ENCODE results near the gene PRSS48. TPM values are rescaled to one million over a fixed set of nuclear protein-coding genes. Genes with fewer than 3 reads are reported as not detected.

Gene PRSS48
- total RNA-seq, 1 donor from 2014 or later = not detected

GRCh38 chr4:151323667-151324066 is 46.7 kb downstream of the PRSS48 start:
- H3K27ac ChIP-seq (replicated peaks) = peak overlapping the region; percentile 94
- no peak for DNase-seq
- no peaks in the 10 kb centered on the region for H3K27me3 ChIP-seq (ENCODE audit: low read depth)
- H3K4me1 ChIP-seq = peaks cover 75% of the 10 kb centered on the region
- TF ChIP-seq, protein P1, sequence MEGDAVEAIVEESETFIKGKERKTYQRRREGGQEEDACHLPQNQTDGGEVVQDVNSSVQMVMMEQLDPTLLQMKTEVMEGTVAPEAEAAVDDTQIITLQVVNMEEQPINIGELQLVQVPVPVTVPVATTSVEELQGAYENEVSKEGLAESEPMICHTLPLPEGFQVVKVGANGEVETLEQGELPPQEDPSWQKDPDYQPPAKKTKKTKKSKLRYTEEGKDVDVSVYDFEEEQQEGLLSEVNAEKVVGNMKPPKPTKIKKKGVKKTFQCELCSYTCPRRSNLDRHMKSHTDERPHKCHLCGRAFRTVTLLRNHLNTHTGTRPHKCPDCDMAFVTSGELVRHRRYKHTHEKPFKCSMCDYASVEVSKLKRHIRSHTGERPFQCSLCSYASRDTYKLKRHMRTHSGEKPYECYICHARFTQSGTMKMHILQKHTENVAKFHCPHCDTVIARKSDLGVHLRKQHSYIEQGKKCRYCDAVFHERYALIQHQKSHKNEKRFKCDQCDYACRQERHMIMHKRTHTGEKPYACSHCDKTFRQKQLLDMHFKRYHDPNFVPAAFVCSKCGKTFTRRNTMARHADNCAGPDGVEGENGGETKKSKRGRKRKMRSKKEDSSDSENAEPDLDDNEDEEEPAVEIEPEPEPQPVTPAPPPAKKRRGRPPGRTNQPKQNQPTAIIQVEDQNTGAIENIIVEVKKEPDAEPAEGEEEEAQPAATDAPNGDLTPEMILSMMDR (IDR thresholded peaks at IDR 0.05; ENCODE audit: borderline replicate concordance) = no peak
- H3K36me3 ChIP-seq = no peaks in the 10 kb centered on the region
- intact Hi-C loops (cut with micrococcal nuclease) = no loop called here
- no peaks in the 10 kb centered on the region for H3K9me3 ChIP-seq (replicated peaks)
- H3K4me3 ChIP-seq = peak overlapping the region; percentile 77

GRCh38 chr4:151324124-151324751 is 47.3 kb downstream of the PRSS48 start:
- H3K27ac ChIP-seq (replicated peaks) = peak overlapping the region; percentile 94
- intact Hi-C loops (cut with micrococcal nuclease) = no loop called here
- H3K9me3 ChIP-seq (replicated peaks) = no peaks in the 10 kb centered on the region
- TF ChIP-seq, protein P1 (IDR thresholded peaks at IDR 0.05; ENCODE audit: borderline replicate concordance) = no peak
- no peaks in the 10 kb centered on the region for H3K27me3 ChIP-seq (ENCODE audit: low read depth)
- DNase-seq = no peak
- H3K4me3 ChIP-seq = peak overlapping the region; percentile 77
- H3K36me3 ChIP-seq = no peaks in the 10 kb centered on the region
- H3K4me1 ChIP-seq = peaks cover 69% of the 10 kb centered on the region

GRCh38 chr4:151324752-151325110 is 47.8 kb downstream of the PRSS48 start:
- DNase-seq = peak; percentile 29
- Histone ChIP-seq H3K36me3 (no peaks in the 10 kb centered on the region), H3K4me3 (peak overlapping the region; percentile 77), H3K27me3 (ENCODE audit: low read depth) (no peaks in the 10 kb centered on the region), H3K27ac (replicated peaks) (peak overlapping the region; percentile 94), H3K9me3 (replicated peaks) (no peaks in the 10 kb centered on the region), H3K4me1 (peaks cover 64% of the 10 kb centered on the region)
- intact Hi-C loops (cut with micrococcal nuclease) = no loop called here
- TF ChIP-seq, protein P1 (IDR thresholded peaks at IDR 0.05; ENCODE audit: borderline replicate concordance) = no peak

GRCh38 chr4:151325111-151325948 is 48.4 kb downstream of the PRSS48 start, which contains the start of gene SH3D19:
SH3D19 (minus strand) TSS chr4:151325605; CDS start chr4:151325352, 253 bp downstream.
- H3K4me3 ChIP-seq = peak within 1 kb of the TSS; percentile 77
- TF ChIP-seq, protein P1 (IDR thresholded peaks at IDR 0.05; ENCODE audit: borderline replicate concordance) = peak; percentile 39
- H3K27me3 ChIP-seq (ENCODE audit: low read depth) = no peaks in the 10 kb centered on the region
- peaks cover 59% of the 10 kb centered on the region for H3K4me1 ChIP-seq
- no peaks in the 10 kb centered on the region for H3K9me3 ChIP-seq (replicated peaks)
- intact Hi-C loops (cut with micrococcal nuclease) = no loop called here
- peak; percentile 76 for DNase-seq
- peak within 1 kb of the TSS; percentile 94 for H3K27ac ChIP-seq (replicated peaks)
- no peaks in the 10 kb centered on the region for H3K36me3 ChIP-seq

GRCh38 chr4:151325949-151326246 is 48.9 kb downstream of the PRSS48 start:
- DNase-seq = no peak
- intact Hi-C loops (cut with micrococcal nuclease) = no loop called here
- Histone ChIP-seq H3K27me3 (ENCODE audit: low read depth) (no peaks in the 10 kb centered on the region), H3K4me1 (peaks cover 53% of the 10 kb centered on the region), H3K9me3 (replicated peaks) (no peaks in the 10 kb centered on the region), H3K27ac (replicated peaks) (peak overlapping the region; percentile 94), H3K4me3 (peak overlapping the region; percentile 77), H3K36me3 (no peaks in the 10 kb centered on the region)
- TF ChIP-seq, protein P1 (IDR thresholded peaks at IDR 0.05; ENCODE audit: borderline replicate concordance) = no peak
